ENCODE data around the gene OTULIN.

OTULIN gene

GRCh38 chr5:14668181-14668591, 3.7 kb downstream of the OTULIN start:
- DNase-seq (ENCODE audit: low read depth in 2 of 2) = no peak

GRCh38 chr5:14669415-14669814, 4.9 kb downstream of the OTULIN start:
- DNase-seq (ENCODE audit: low read depth in 2 of 2) = no peak

- no peak for DNase-seq (ENCODE audit: low read depth in 2 of 2)
These were observed 5.5 kb downstream of the OTULIN start for GRCh38 chr5:14669975-14670374.

- no peak for DNase-seq (ENCODE audit: low read depth in 2 of 2)
These were observed 6.9 kb downstream of the OTULIN start for GRCh38 chr5:14671414-14671813.

GRCh38 chr5:14672082-14672481, 7.6 kb downstream of the OTULIN start:
- DNase-seq (ENCODE audit: low read depth in 2 of 2) = no peak

GRCh38 chr5:14672484-14673394, 8.2 kb downstream of the OTULIN start:
- DNase-seq (ENCODE audit: low read depth in 2 of 2) = no peak

- no peak for DNase-seq (ENCODE audit: low read depth in 2 of 2)
These were observed 8.9 kb downstream of the OTULIN start for GRCh38 chr5:14673443-14673842.

GRCh38 chr5:14674983-14675854, 10.7 kb downstream of the OTULIN start:
- DNase-seq (ENCODE audit: low read depth in 2 of 2) = no peak

- DNase-seq (ENCODE audit: low read depth in 2 of 2) = no peak
These were observed 11.4 kb downstream of the OTULIN start for GRCh38 chr5:14675865-14676300.

- DNase-seq (ENCODE audit: low read depth in 2 of 2) = no peak
These were observed 11.8 kb downstream of the OTULIN start for GRCh38 chr5:14676320-14676719.

- no peak for DNase-seq (ENCODE audit: low read depth in 2 of 2)
These were observed 14.3 kb downstream of the OTULIN start for GRCh38 chr5:14678773-14679334.

GRCh38 chr5:14679595-14679994, 15.1 kb downstream of the OTULIN start:
- no peak for DNase-seq (ENCODE audit: low read depth in 2 of 2)

- DNase-seq (ENCODE audit: low read depth in 2 of 2) = no peak
These were observed 16.8 kb downstream of the OTULIN start for GRCh38 chr5:14681236-14681752.

GRCh38 chr5:14683906-14684455, 19.5 kb downstream of the OTULIN start:
- no peak for DNase-seq (ENCODE audit: low read depth in 2 of 2)

- no peak for DNase-seq (ENCODE audit: low read depth in 2 of 2)
These were observed 20.2 kb downstream of the OTULIN start for GRCh38 chr5:14684757-14685156.

GRCh38 chr5:14685757-14686156, 21.2 kb downstream of the OTULIN start:
- DNase-seq (ENCODE audit: low read depth in 2 of 2) = peak; percentile 15 to 20

GRCh38 chr5:14686517-14686916, 22.0 kb downstream of the OTULIN start:
- DNase-seq (ENCODE audit: low read depth in 2 of 2) = no peak

GRCh38 chr5:14687023-14687665, 22.6 kb downstream of the OTULIN start:
- DNase-seq (ENCODE audit: low read depth in 2 of 2) = no peak

GRCh38 chr5:14693070-14693469, 28.6 kb downstream of the OTULIN start:
- DNase-seq (ENCODE audit: low read depth in 2 of 2) = no peak

GRCh38 chr5:14695152-14695551, 30.6 kb downstream of the OTULIN start:
- no peak for DNase-seq (ENCODE audit: low read depth in 2 of 2)

- DNase-seq (ENCODE audit: low read depth in 2 of 2) = no peak
These were observed 31.5 kb downstream of the OTULIN start for GRCh38 chr5:14696057-14696456.

Measured in fibroblast of skin of left biceps (primary cell).